Neural cell (in vitro differentiated cells): ENCODE data around the gene PNO1. TPM values are rescaled to one million over a fixed set of nuclear protein-coding genes. Genes with fewer than 3 reads are reported as not detected.

Source experiments
- H2AFZ ChIP-seq: fragments of 200-600, 300-800 bp; sonication (generic), shearing (Covaris generic); 2 replicates; pipeline ENCODE4 v1.6.0; 2014; ENCODE audit warnings: low read depth, mild to moderate bottlenecking, antibody characterized with exemption, low read length, moderate library complexity
- H3F3A ChIP-seq: fragments of 200-600 bp; shearing (Covaris generic); 2 replicates; pipeline ENCODE4 v1.6.1; 2016; ENCODE audit warnings: mild to moderate bottlenecking, moderate library complexity, mixed read lengths, antibody characterized with exemption, low read length; ENCODE audit not compliant: insufficient read depth, poor library complexity, severe bottlenecking
- H3K27ac ChIP-seq: fragments of 200-600, 300-800 bp; sonication (generic), shearing (Covaris generic); 2 replicates; pipeline ENCODE4 v1.5.1; 2014; ENCODE audit warnings: mild to moderate bottlenecking, low read length, moderate library complexity
- H3K27me3 ChIP-seq: fragments of 300-800, 200-600 bp; sonication (generic), shearing (Covaris generic); 2 replicates; pipeline ENCODE4 v1.6.0; 2014; ENCODE audit warnings: mild to moderate bottlenecking, low read depth, low read length, moderate library complexity; ENCODE audit not compliant: insufficient read depth
- H3K36me3 ChIP-seq: fragments of 300-800, 200-600 bp; sonication (generic), shearing (Covaris generic); 2 replicates; pipeline ENCODE4 v1.5.1; 2014; ENCODE audit warnings: mild to moderate bottlenecking, antibody characterized with exemption, low read length, moderate library complexity; ENCODE audit not compliant: insufficient read depth
- H3K4me2 ChIP-seq: fragments of 300-800, 200-600 bp; sonication (generic), shearing (Covaris generic); 2 replicates; pipeline ENCODE4 v1.6.0; 2014; ENCODE audit warnings: mild to moderate bottlenecking, low read length
- H3K4me3 ChIP-seq: fragments of 300-800, 200-600 bp; sonication (generic), shearing (Covaris generic); 2 replicates; pipeline ENCODE4 v1.5.1; 2014; ENCODE audit warnings: mild to moderate bottlenecking, low read length, moderate library complexity
- H3K79me2 ChIP-seq: fragments of 200-600 bp; shearing (Covaris generic); replicated peaks from 2 replicates; pipeline ENCODE4 v1.6.0; 2014; ENCODE audit warnings: mild to moderate bottlenecking, low read length, moderate library complexity; ENCODE audit not compliant: insufficient read depth
- H3K9ac ChIP-seq: fragments of 300-800, 200-600 bp; sonication (generic), shearing (Covaris generic); 2 replicates; pipeline ENCODE4 v1.6.1; 2016; ENCODE audit warnings: mild to moderate bottlenecking, low read length, mixed read lengths
- H3K9me2 ChIP-seq: fragments of 200-600 bp; shearing (Covaris generic); 2 replicates; pipeline ENCODE4 v1.6.1; 2016; ENCODE audit warnings: mild to moderate bottlenecking, low read length, mixed read lengths; ENCODE audit not compliant: insufficient read depth
- H3K9me3 ChIP-seq: fragments of 200-600, 300-800 bp; sonication (generic), shearing (Covaris generic); 2 replicates; pipeline ENCODE4 v1.6.1; 2016; ENCODE audit warnings: mild to moderate bottlenecking, mixed run types, low read length, moderate library complexity, mixed read lengths
- H4K20me1 ChIP-seq: fragments of 200-600 bp; shearing (Covaris generic); 2 replicates; pipeline ENCODE4 v1.6.1; 2016; ENCODE audit warnings: mild to moderate bottlenecking, mixed run types; ENCODE audit not compliant: insufficient read depth
- CTCF ChIP-seq: fragments of 450-650 bp; IDR thresholded peaks from 2 replicates; pipeline ENCODE4 v1.5.1; 2014; ENCODE audit warnings: antibody characterized with exemption, mild to moderate bottlenecking, moderate library complexity; ENCODE audit not compliant: poor library complexity, severe bottlenecking
- EP300 ChIP-seq: fragments of 450-650 bp; conservative IDR thresholded peaks from 2 replicates; pipeline ENCODE4 v1.6.1; 2014; ENCODE audit warnings: antibody characterized with exemption, mild to moderate bottlenecking, moderate library complexity; ENCODE audit not compliant: poor library complexity, severe bottlenecking
- EZH2 ChIP-seq: fragments of 200-600, 300-800 bp; shearing (Covaris generic), sonication (generic); IDR thresholded peaks from 2 replicates; pipeline ENCODE4 v1.6.1; 2014; ENCODE audit warnings: antibody characterized with exemption, low read length, borderline replicate concordance, mild to moderate bottlenecking; ENCODE audit not compliant: insufficient read depth, poor library complexity, severe bottlenecking
- MXI1 ChIP-seq: fragments of 450-650 bp; conservative IDR thresholded peaks from 2 replicates; pipeline ENCODE4 v1.6.1; 2014; ENCODE audit warnings: antibody characterized with exemption, mild to moderate bottlenecking; ENCODE audit not compliant: poor library complexity, severe bottlenecking
- POLR2AphosphoS5 ChIP-seq: IDR thresholded peaks from 2 replicates; pipeline ENCODE4 v1.6.1; 2012
- RAD21 ChIP-seq: fragments of 450-650 bp; conservative IDR thresholded peaks from 2 replicates; pipeline ENCODE4 v1.6.1; 2014; ENCODE audit warnings: antibody characterized with exemption, mild to moderate bottlenecking, moderate library complexity
- REST ChIP-seq: IDR thresholded peaks from 2 replicates; pipeline ENCODE4 v1.6.1; 2012; ENCODE audit warnings: borderline replicate concordance
- SMC3 ChIP-seq: fragments of 450-650 bp; conservative IDR thresholded peaks from 2 replicates; pipeline ENCODE4 v1.6.1; 2014; ENCODE audit warnings: antibody characterized with exemption, mild to moderate bottlenecking, moderate library complexity; ENCODE audit not compliant: poor library complexity
- TAF1 ChIP-seq: IDR thresholded peaks from 2 replicates; pipeline ENCODE4 v1.6.1; 2012; ENCODE audit warnings: low read depth
- polyA plus RNA-seq: library from polyadenylated mRNA; depleted of rRNA; stranded (reverse); fragments of >200 nt; gene quantifications from 2 replicates; pipeline ENCODE4 v1.2.3, GENCODE V29; 2014

Gene PNO1
- polyA plus RNA-seq, 1 donor from 2014 or later = 10.9 TPM

- Histone ChIP-seq H3K9me2 (no peaks in the 10 kb centered on the region), H2AFZ (no peak overlapping the region), H3K79me2 (no peaks in the 10 kb centered on the region), H3K27ac (no peak overlapping the region), H3K9ac (no peak overlapping the region), H3K4me2 (no peak overlapping the region), H3K36me3 (no peaks in the 10 kb centered on the region), H3K4me3 (no peak overlapping the region), H4K20me1 (no peaks in the 10 kb centered on the region), H3K27me3 (no peaks in the 10 kb centered on the region), H3K9me3 (no peaks in the 10 kb centered on the region), H3F3A (no peaks in the 10 kb centered on the region)
- TF ChIP-seq MXI1 (no peak), EP300 (no peak), EZH2 (no peak), SMC3 (no peak), POLR2AphosphoS5 (no peak), TAF1 (no peak), REST (no peak), RAD21 (no peak)
Observed at GRCh38 chr2:68135448-68136320, 22.0 kb upstream of the PNO1 start.

GRCh38 chr2:68141875-68142274 lies 15.8 kb upstream of the PNO1 start:
- Histone ChIP-seq H3K79me2 (no peaks in the 10 kb centered on the region), H3F3A (no peaks in the 10 kb centered on the region), H3K9me3 (no peaks in the 10 kb centered on the region), H3K9me2 (no peaks in the 10 kb centered on the region), H3K27ac (no peak overlapping the region), H3K4me2 (no peak overlapping the region), H3K27me3 (no peaks in the 10 kb centered on the region), H4K20me1 (no peaks in the 10 kb centered on the region), H3K4me3 (no peak overlapping the region), H2AFZ (no peak overlapping the region), H3K36me3 (no peaks in the 10 kb centered on the region), H3K9ac (no peak overlapping the region)
- no peak for TF ChIP-seq EP300
- TF ChIP-seq SMC3 = no peak
- TF ChIP-seq RAD21 = no peak
- no peak for TF ChIP-seq EZH2
- no peak for TF ChIP-seq REST
- no peak for TF ChIP-seq POLR2AphosphoS5
- no peak for TF ChIP-seq TAF1
- TF ChIP-seq CTCF = no peak
- TF ChIP-seq MXI1 = no peak
